GM12892 (cell line): Measurements from ENCODE around the gene DCX.

Experiments
- POLR2A ChIP-seq: IDR thresholded peaks from 2 replicates; pipeline ENCODE4 v1.6.1; 2011; ENCODE audit warnings: low read depth, low read length, control low read depth
- TAF1 ChIP-seq: IDR thresholded peaks from 2 replicates; pipeline ENCODE4 v1.6.1; 2011; ENCODE audit warnings: low read depth, mild to moderate bottlenecking, control low read depth, low read length, borderline replicate concordance

DNA sequence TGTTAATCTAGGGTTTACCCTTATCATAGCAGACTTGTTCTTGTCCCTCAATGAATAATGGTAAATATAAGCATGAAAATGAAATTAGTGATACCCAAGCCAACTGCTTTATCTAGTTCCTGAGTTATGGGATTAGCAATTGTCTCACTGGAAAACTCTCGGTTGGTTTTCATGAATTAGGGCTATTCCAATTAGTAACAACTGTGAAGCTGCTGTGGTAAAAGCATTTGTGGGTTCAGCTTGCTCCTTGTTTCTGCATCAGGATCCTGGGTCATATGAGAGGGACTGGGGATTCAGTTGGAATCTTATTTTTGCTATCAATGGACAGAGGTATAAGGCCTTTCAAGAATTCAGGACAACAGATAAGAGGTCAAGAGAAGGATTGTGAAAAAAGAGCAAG is 50.2 kb downstream of the DCX start:
- TF ChIP-seq POLR2A (no peak), TAF1 (no peak)
